ENCODE data around the gene OR13C8.
"Not testable (repeated sequence)": the region's sequence is repeated elsewhere in the genome, so short reads cannot be mapped to it uniquely, and the experiment has no call there.

OR13C8 gene, protein sequence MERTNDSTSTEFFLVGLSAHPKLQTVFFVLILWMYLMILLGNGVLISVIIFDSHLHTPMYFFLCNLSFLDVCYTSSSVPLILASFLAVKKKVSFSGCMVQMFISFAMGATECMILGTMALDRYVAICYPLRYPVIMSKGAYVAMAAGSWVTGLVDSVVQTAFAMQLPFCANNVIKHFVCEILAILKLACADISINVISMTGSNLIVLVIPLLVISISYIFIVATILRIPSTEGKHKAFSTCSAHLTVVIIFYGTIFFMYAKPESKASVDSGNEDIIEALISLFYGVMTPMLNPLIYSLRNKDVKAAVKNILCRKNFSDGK

DNA sequence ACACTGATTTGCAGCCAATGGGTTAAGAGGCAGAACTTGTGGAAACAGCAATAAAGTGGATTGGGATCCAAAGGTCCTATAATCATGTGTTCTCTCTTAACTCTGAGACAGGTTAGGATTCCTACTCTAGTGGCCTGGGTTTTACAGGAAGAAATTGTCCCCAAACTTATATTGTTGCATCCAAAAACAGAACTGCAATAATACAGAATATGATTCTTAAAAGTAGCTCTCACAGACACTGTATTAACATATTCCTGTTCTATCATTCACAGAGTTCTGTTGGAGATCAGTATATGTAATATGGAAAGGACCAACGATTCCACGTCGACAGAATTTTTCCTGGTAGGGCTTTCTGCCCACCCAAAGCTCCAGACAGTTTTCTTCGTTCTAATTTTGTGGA, at the start of gene OR13C8:
TSS of gene OR13C8 (plus strand) at position 301 of the 400 bp plus-strand sequence. CDS start at position 301, 0 bp downstream.
- no peak for TF ChIP-seq ZNF274 (IDR thresholded peaks at IDR 0.05; ENCODE audit: low read depth, low read length)
- no peak within 1 kb of the TSS for H3K4me3 ChIP-seq (ENCODE audit: low read length)

DNA sequence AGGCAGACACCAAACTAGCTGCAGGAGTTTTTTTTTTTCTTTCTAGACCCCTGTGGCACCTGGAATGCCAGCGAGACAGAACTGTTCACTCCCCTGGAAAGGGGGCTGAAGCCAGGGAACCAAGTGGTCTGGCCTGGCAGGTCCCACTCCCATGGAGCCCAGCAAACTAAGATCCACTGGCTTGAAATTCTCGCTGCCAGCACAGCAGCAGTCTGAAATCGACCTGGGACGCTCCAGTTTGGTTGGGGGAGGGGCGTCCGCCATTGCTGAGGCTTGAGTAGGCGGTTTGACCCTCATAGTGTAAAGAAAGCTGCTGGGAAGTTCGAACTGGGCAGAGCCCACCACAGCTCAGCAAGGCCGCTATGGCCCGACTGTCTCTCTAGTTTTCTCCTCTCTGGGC, 48.7 kb upstream of the OR13C8 start:
- not testable (repeated sequence) for H3K4me3 ChIP-seq (ENCODE audit: low read length)

DNA sequence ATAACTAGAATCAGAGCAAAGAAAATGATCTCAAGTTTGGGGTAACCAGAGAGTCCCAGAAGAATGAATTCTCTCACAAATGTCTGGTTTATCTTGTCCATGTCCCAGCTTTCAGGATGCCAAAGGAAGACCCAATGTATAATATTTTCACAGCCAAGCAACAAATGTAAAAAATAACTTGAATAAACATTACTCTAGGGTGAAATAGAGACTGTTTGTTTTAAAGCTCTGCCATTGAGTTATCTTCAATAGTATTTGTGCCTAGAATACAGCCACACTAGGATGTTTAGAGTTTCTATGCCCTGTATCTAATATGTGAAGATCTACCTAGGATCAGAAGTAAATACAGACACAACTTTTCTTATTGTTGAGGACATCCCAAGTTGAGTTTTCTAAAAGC, 41.9 kb upstream of the OR13C8 start, which contains the start of gene OR13C4:
TSS of gene OR13C4 (minus strand) at position 101 of the 400 bp plus-strand sequence. CDS start at position 101, 0 bp downstream.
- no peak for TF ChIP-seq ZNF274 (IDR thresholded peaks at IDR 0.05; ENCODE audit: low read depth, low read length)
- H3K4me3 ChIP-seq (ENCODE audit: low read length): no peak within 1 kb of the TSS

DNA sequence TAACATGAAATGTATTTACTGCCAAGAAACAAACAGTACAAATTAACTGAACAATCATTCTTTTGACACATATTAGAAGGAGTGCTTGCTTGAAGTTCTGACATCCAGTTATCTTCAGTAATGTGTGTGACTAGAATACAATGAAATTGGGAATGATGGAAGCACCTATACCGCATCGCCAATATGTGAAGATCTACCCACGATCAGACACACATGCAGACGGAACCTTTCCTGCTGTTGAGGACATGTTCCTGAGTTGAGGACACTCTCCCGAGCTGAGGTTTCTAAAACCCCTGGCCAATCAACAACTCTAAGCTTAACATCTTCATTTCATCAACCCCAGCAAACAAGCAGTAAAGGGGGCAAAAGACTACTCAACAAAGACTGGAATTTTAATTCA, 32.2 kb upstream of the OR13C8 start, which contains the start of gene OR13C3:
TSS of gene OR13C3 (minus strand) at position 101 of the 400 bp plus-strand sequence. CDS start 133 bp downstream, outside the sequence.
- TF ChIP-seq ZNF274 (IDR thresholded peaks at IDR 0.05; ENCODE audit: low read depth, low read length): no peak
- no peak within 1 kb of the TSS for H3K4me3 ChIP-seq (ENCODE audit: low read length)

GRCh38 chr9:104539275-104539674, 29.7 kb upstream of the OR13C8 start:
- no peak for TF ChIP-seq ZNF274 (IDR thresholded peaks at IDR 0.05; ENCODE audit: low read depth, low read length)
- H3K4me3 ChIP-seq (ENCODE audit: low read length): no peak overlapping the region

DNA sequence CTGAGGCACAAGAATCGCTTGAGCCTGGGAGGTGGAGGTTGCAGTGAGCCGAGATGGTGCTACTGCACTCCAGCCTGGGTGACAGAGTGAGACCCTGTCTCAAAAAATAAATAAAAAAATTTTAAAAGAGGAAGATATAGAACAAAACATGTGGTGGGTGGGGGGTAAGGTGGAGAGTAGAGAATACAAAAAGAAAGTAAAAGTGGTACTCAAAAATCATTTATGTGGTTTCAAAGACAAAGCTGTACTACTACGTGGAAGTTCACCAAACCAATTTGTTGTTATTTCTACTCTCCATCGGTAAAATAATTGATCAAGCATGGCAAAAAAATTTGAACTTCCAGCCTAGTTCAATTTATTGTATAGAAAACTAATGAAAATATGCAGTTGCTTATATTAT, 24.3 kb upstream of the OR13C8 start:
- no peak for TF ChIP-seq ZNF274 (IDR thresholded peaks at IDR 0.05; ENCODE audit: low read depth, low read length)
- no peak overlapping the region for H3K4me3 ChIP-seq (ENCODE audit: low read length)

DNA sequence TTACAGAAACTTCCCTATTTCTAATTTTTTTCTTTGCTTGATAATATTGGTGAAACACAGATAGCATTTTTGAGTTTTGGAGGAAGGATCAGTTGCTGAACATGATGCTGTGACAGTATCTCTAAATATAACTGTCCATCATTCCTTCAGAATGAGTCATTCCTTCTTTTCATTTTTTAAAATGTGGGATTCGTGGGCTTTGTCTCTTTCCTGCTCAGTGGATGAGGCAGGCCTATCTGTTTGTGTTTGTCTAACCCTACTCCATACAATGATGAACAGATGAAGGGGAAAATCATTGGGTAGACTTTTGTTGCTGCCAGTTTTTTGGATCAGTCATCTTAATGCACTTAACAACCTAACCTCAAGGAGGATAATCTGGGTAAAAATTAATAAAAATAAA, 15.7 kb upstream of the OR13C8 start:
- no peak for TF ChIP-seq ZNF274 (IDR thresholded peaks at IDR 0.05; ENCODE audit: low read depth, low read length)
- no peak overlapping the region for H3K4me3 ChIP-seq (ENCODE audit: low read length)

DNA sequence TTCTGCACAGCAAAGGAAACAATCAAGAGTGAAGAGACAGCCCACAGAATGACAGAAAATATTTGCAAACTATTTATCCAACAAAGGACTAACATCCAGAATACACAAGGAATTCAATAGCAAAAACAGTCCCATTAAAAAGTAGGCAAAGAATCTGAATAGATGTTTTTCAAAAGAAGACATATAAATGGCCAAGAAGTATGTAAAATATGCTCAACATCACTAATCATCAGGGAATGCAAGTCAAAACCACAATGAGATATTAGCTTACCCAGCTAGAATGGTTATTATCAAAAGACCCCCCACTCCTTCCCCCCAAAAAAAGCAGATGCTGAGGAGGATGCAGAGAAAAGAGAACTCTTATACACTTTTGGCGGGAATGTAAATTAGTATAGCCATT, 13.4 kb upstream of the OR13C8 start:
- H3K4me3 ChIP-seq (ENCODE audit: low read length): no peak overlapping the region
- no peak for TF ChIP-seq ZNF274 (IDR thresholded peaks at IDR 0.05; ENCODE audit: low read depth, low read length)

DNA sequence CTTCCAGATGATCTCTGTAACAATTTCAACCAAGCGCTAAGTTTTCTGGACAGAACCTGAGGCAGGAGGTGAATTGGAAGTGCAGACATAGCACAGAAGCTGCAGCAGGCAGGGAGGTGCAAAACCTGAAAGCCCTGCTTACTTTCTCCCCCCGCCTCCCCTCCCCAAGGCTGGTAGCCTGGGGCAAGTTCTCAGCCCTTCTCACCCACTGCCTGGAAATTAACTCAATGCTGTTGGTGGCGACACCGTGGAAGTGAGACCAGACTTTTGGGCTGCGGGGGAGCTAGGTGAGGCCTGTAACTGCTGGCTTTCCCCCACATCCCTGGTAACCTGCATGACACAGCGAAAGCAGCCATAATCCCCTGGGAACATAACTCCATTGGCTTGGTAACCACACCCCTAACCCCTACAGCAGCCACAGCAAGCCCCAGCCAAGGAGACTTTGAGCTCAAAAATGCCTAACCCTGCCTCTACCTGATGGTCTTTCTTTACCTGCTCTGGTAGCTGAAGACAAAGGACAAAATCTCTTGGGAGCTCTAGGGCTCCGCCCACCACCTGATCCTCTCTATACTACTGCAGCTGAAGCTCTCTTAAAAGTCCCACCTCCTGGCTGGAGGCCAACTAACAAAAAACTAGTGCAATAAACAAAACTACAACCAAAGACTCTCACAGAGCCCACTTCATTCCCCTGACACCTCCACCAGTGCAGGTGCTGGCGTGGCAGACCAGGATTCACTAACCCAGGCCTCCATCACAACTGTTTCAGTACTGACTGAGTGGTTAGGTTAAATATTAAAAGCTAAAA, 11.9 kb upstream of the OR13C8 start:
- no peak for TF ChIP-seq ZNF274 (IDR thresholded peaks at IDR 0.05; ENCODE audit: low read depth, low read length)

GRCh38 chr9:104564358-104564757, 4.6 kb upstream of the OR13C8 start:
- no peak for TF ChIP-seq ZNF274 (IDR thresholded peaks at IDR 0.05; ENCODE audit: low read depth, low read length)

More for the DNA sequence above, 11.9 kb upstream of the OR13C8 start:
- no peak overlapping the region for H3K4me3 ChIP-seq (ENCODE audit: low read length)

GRCh38 chr9:104572612-104573011, 3.6 kb downstream of the OR13C8 start:
- H3K4me3 ChIP-seq (ENCODE audit: low read length): no peak overlapping the region
- TF ChIP-seq ZNF274 (IDR thresholded peaks at IDR 0.05; ENCODE audit: low read depth, low read length): no peak

More at GRCh38 chr9:104564358-104564757, 4.6 kb upstream of the OR13C8 start:
- no peak overlapping the region for H3K4me3 ChIP-seq (ENCODE audit: low read length)

DNA sequence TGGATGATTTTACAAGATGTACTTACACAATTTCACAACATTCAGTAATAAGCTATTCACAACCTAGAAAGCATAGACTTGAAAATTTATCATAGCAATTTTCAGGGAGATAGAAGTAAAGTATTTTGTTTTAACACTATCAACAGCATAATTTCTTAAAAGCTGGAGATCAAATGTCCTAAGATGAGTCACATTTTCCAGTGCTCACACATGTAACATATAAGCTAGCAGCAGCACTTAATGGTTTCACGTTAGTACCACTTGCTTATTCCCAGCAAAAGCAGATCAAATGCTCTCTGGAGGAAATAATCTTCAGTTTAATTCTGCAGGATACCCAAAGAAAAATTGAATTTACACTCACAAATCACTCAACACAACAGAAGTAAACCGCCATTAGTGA, 6.5 kb downstream of the OR13C8 start:
- no peak overlapping the region for H3K4me3 ChIP-seq (ENCODE audit: low read length)
- no peak for TF ChIP-seq ZNF274 (IDR thresholded peaks at IDR 0.05; ENCODE audit: low read depth, low read length)

GRCh38 chr9:104577263-104577662, 8.3 kb downstream of the OR13C8 start:
- H3K4me3 ChIP-seq (ENCODE audit: low read length): no peak overlapping the region
- TF ChIP-seq ZNF274 (IDR thresholded peaks at IDR 0.05; ENCODE audit: low read depth, low read length): no peak

GRCh38 chr9:104580562-104580961, 11.6 kb downstream of the OR13C8 start:
- no peak overlapping the region for H3K4me3 ChIP-seq (ENCODE audit: low read length)
- no peak for TF ChIP-seq ZNF274 (IDR thresholded peaks at IDR 0.05; ENCODE audit: low read depth, low read length)

Measured in GM08714 (cell line).